C4-2B (cell line): ENCODE measurements around the gene PALB2.

Source experiments
- ZFX ChIP-seq: fragments of 450-650 bp; IDR thresholded peaks from 2 replicates; pipeline ENCODE4 v1.6.1; 2017
- TF ChIP-seq, protein P1 (sequence below): fragments of 450-650 bp; conservative IDR thresholded peaks from 2 replicates; pipeline ENCODE4 v1.5.1; 2017; ENCODE audit warnings: mild to moderate bottlenecking

GRCh38 chr16:23608194-23608593 is 32.9 kb downstream of the PALB2 start:
- TF ChIP-seq, protein P1, sequence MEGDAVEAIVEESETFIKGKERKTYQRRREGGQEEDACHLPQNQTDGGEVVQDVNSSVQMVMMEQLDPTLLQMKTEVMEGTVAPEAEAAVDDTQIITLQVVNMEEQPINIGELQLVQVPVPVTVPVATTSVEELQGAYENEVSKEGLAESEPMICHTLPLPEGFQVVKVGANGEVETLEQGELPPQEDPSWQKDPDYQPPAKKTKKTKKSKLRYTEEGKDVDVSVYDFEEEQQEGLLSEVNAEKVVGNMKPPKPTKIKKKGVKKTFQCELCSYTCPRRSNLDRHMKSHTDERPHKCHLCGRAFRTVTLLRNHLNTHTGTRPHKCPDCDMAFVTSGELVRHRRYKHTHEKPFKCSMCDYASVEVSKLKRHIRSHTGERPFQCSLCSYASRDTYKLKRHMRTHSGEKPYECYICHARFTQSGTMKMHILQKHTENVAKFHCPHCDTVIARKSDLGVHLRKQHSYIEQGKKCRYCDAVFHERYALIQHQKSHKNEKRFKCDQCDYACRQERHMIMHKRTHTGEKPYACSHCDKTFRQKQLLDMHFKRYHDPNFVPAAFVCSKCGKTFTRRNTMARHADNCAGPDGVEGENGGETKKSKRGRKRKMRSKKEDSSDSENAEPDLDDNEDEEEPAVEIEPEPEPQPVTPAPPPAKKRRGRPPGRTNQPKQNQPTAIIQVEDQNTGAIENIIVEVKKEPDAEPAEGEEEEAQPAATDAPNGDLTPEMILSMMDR, result no peak
- no peak for TF ChIP-seq ZFX
